NOMO-1 treated with DMSO at 0.1 percent for 48 hours (cell line): ENCODE data around the gene C3orf85.

Experiments
- DNase-seq: peaks from one replicate; lab custom pipeline; 2025; ENCODE audit not compliant: unreplicated experiment; lab: John Stamatoyannopoulos, UW

The C3orf85 gene

DNA sequence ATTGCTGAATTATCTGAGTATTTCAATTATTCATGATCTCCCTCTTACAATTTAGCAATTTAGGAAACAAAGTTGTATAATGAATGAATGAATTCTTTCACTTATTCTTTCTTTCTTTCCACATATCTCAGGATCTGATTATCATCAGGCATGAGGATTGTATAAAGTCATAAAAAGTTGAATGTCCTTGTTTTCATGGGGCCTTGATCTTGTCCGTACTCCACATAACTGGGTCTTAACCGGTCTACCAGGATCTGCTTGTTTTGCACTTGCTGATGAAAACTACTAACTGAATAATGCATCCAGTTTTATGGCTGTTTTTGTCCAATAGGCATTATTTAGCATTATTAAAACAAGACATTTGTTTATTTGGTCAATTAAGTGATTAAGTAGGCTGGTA is 12.6 kb downstream of the C3orf85 start:
- no peak for DNase-seq

DNA sequence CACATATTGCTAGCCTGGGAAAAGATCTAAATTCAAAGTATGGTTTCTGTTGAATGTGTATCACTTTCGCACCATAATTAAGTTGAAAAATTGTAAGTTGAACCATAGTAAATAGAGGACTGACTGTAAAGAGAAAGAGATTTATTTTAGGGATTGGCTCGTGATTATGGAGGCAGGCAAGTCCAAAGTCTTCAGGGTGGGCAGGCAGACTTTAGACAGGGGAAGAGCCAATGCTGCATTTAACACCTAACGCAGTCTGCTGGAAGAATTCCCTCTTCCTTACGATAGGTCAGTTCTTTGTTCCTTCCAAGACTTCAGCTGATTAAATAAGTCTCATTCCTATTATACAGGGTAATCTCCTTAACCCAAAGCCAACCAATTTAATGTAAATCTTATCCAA is 15.8 kb downstream of the C3orf85 start:
- no peak for DNase-seq

DNA sequence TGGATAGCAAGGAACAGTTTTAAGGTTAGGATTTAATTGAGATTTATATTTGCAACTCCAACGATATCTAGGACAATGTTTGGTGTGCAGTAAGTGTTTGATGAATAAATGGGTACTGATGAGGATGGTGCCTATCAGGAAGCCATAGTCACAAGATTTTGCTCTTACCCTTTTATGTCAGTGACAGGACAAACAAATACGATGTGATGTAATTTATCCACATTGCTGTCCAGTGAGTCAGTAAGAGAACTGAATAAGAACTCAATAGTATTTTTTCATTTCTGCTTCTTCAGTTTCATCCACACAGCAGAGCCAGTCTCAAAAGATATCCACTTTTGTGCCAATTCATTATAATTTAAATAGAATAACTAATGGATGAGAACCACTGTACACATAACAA is 18.5 kb downstream of the C3orf85 start:
- DNase-seq, result no peak

DNA sequence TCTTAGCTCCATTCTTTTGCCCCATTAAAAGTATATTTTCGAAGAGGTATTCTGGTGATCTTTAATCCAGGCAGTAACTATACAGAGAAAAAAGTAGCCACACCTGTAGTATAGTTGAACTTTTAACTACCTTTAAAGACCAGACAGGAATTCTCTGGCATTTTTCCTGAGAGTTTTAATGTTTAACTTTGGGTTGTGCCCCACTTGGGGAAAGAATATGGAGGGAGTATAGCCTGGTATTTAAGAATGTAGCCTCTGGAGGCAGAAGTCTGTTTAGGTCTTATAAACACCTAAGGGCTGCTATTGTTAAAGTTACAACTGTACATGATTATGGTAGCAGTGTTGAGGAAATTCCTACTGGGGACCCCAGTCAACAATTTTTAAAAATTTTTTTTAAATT is 19.3 kb downstream of the C3orf85 start:
- no peak for DNase-seq

DNA sequence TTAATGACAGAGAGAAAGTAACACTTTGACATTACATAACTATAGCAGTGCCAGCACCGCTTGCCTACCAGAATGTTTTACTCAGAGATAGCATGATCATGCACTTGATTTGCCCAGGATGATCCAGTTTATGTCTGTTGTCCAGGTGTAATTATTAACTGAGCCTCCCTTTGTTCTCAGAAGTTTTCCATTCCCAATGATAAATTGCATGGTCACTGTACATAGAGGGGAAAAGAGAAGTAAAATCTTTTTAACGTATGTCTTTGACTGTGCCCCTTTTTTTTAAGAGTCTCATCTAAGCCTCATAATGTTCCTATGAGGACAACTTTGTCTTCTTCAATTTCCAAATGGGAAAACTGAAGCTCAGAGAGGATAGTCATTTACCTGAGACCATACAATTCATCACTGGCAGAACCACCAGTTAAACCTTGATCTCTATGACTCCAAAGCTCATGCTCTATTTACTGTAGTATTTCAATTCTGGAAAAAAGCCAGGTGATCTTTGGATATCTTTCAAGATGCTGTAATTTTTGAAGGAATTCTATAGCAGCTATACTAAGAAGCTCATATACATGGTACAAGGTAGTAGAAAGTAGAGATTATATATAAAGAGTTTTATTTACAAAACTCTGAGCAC is 25.1 kb downstream of the C3orf85 start:
- no peak for DNase-seq

DNA sequence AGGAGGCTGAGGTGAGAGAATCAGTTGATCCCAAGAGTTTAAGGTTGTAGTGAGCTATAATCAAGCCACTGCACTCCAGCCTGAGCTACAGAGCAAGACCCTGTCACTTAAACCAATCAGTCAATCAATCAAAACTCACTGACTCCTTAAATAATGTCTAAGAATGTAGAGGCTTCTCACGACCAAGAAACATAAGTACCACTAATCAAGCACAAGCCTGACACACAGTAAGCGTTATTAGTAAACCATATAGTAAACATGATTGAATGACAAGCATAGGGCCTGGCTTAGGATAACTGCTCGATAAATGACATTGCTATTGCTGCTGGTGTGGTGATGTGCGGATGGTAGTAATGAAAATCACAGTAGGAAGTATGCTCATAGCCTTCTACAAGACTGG is 29.4 kb downstream of the C3orf85 start:
- DNase-seq, result no peak

DNA sequence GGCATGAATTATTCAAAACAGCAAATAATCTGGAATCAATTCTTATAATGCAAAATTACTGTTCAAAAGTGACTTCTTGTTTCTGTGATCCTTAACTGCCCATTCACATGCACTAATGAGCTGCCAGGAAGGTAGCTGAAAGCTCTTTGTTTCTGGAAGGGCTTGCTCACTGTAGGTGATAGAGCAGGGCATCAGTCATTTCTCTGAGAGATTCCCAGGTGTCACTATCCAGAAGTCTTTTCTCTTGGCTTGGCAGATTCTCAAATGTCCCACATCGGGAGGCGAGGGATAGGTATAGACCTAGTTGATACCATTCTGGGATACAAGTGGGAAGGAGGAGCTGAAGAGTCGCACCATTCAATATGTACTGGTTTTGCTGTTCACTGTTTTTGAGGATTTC is 35.0 kb downstream of the C3orf85 start:
- DNase-seq, result no peak

DNA sequence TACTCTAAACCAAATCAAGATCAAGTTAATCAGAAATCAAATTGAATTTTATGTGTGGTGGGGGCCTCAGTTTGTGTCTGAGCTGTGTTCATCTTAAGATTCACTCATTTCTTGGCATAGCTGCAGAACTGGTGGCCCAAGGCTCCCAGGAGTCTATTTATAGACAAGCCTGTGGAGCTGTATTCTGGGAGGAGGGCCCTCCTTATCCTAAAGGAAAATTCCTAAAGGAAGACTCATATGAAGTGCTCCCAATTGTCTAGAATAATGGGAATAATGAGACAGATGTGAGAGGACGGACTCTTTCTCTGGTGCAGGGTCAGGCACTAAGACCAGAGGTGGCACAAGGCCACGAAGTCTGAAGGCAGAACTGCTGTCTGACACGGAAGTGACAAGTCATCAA is 38.9 kb downstream of the C3orf85 start:
- no peak for DNase-seq

DNA sequence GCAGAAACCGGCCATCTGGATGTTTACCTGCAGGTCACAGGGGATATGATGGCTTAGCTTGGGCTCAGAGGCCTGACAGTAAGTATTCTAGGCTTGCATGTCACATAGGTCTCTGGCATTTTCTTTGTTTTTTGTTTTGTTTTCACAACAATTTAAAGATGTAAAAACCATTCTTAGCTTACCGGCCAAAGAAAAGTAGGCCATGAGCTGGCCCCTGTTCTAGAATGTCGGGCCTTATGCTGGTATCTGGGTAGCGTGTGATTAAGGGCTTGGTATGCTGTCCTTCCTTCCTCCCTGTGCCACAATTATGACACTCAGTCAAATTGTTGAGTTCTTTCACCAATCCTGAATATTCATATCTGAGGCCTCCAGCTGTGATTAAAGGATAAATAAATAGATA is 40.2 kb downstream of the C3orf85 start:
- no peak for DNase-seq

DNA sequence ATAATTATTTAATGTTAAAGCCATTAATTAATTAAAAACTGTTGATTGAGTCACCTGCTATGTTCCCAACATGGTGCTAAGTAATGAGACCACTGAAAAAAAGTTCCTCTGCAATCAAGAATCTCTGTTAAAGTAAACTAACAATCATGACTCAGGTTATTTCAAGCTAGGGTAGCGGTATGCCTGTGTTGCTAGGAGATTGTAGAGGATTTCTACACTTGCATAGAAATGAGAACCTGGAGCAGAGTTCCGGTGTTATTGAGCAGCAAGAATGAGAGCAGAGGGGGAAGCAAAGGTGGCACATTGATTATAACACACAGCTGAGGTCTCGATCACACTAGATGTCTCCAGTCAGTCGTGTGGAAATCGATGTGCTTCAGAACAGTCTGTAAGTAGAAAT is 41.4 kb downstream of the C3orf85 start:
- DNase-seq, result no peak

DNA sequence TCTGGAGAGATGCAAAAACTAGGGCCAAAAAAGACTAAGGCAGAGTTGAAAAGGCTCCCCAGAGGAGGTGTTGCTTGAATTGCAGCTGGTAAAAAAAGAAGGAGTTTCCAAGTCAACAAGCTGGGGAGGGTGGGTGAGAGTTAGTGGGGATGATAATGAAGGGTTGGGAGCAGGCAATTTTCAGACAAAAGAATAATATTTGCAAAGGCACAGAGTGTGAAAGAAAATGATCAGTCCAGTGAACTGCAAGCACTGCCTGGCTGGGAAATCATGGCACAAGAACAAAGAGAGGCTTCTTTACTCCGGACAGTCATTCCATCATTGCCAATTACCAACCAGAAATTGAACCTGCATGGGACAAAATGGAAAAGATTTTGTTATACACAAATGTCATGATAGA is 42.2 kb downstream of the C3orf85 start:
- no peak for DNase-seq

DNA sequence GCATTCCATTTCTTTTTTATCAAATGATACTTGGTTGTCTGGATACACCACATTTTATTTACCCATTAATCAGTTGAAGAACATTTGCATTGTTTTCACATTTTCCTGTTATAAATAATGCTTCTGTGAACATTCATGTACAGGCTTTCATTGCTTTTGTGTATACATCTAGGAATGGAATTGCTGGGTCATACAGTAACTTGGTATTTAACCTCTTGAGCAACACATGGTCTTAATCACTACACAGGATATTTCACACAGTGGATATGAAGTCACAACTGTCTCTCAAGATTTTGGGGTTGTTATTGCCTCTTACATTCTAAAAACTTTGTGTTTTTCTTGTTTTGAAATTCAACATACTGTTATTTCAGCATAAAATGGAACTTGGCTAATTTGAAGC is 48.2 kb downstream of the C3orf85 start:
- no peak for DNase-seq

DNA sequence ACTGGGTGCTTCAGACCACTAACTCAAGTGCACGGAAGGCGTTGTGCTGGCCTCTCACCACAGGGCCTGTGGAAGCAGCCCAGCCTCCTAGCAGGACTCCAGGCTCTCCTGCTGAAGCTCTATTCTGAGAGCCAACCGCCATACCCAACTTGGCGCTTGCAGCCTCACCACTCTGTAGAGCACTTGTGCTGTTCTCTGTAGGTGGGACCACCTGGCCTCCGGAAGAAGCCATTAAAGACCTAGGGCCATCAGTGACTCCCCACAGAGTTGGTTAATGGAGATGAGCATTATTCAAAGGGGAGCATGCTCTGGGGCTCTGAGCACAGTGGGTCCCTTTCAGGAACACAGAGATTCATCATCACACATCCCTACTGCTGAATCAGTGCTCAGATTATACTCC is 50.9 kb downstream of the C3orf85 start:
- no peak for DNase-seq

DNA sequence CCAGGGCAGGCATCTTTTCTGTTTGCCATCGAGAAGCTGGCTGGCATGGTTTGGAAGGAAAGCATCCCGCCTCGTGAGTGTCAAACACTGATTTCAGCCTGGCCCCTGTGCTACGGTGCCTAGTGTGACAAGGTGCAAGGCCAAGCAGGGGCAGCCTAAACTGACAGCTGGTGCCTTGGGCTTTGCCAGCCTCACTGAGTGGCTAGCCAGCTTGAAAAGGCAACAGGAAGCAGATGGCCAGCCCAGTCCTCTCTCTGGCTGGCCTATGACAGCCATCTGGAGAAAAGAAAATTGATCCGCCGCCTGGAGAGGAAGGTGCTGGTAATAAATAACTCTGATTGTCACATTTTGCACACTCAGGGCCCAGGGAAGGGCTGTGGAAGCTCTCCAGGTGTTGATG is 52.2 kb downstream of the C3orf85 start:
- DNase-seq, result no peak

DNA sequence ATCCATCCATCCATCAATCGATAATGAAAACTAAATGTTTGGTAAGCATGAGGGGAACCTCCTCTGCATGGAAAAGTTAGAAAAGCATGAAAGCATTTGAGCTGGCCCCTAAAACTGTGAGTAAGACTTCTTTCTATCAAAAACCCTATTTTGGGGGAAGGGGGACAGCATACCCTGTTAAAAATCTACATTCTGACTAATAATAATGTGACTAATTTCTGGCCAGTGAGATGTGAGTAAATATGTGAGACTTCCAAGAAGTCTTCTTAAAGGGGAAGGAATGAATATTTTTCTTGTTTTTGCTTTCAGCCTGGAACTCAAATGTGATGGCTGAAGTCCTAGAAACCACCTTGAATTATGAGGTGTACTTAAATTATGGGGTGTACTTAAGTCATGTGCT is 54.9 kb downstream of the C3orf85 start:
- DNase-seq, result no peak

DNA sequence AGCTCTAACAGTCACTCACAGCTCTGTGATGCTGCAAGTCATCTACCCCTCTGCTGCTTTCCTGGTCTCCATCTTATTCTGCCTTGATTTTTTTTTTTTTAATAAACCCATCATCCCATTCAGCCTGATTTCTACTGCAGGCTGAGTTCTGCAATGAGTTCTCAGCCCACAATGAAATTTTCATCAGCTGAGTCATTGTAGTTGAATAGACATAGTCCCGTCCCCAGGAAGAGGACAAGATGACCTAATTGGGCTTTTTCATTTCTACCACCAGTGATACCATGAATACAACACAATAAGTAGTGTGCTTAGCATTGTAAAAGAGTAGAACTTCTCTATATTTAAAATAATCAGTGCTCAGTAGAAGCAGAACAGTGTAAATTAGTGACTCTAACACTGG is 59.3 kb downstream of the C3orf85 start:
- DNase-seq, result no peak
